HG03097 (cell line): ENCODE results near the gene MRPL40.

Experiments used
- ATAC-seq: cut with Tn5 transposase; IDR thresholded peaks from one replicate; pipeline ENCODE4 v1.9.1; 2021; ENCODE audit not compliant: unreplicated experiment, low FRiP score

The MRPL40 gene

GRCh38 chr22:19406281-19406811 is 26.0 kb upstream of the MRPL40 start:
- no peak for ATAC-seq

- no peak for ATAC-seq
Observed at GRCh38 chr22:19406846-19407245, 25.5 kb upstream of the MRPL40 start.

- ATAC-seq, result no peak
Observed at GRCh38 chr22:19407649-19408606, 24.4 kb upstream of the MRPL40 start.

- no peak for ATAC-seq
Observed at GRCh38 chr22:19410941-19411689, 21.2 kb upstream of the MRPL40 start.

GRCh38 chr22:19411690-19412045 is 20.7 kb upstream of the MRPL40 start:
- ATAC-seq, result no peak

GRCh38 chr22:19412478-19412877 is 19.9 kb upstream of the MRPL40 start:
- no peak for ATAC-seq

GRCh38 chr22:19412923-19413322 is 19.4 kb upstream of the MRPL40 start:
- no peak for ATAC-seq

- no peak for ATAC-seq
Observed at GRCh38 chr22:19419086-19419463, 13.3 kb upstream of the MRPL40 start.

GRCh38 chr22:19419464-19420178 is 12.7 kb upstream of the MRPL40 start:
- no peak for ATAC-seq

GRCh38 chr22:19420321-19420720 is 12.0 kb upstream of the MRPL40 start:
- no peak for ATAC-seq

- ATAC-seq, result no peak
Observed at GRCh38 chr22:19422440-19423301, 9.7 kb upstream of the MRPL40 start.

- no peak for ATAC-seq
Observed at GRCh38 chr22:19424186-19424500, 8.2 kb upstream of the MRPL40 start.

GRCh38 chr22:19429950-19430889 is 2.1 kb upstream of the MRPL40 start:
- no peak for ATAC-seq

GRCh38 chr22:19430890-19431541 is 1.3 kb upstream of the MRPL40 start:
- peak; percentile 5 for ATAC-seq

- ATAC-seq, result peak; percentile 38
Observed at GRCh38 chr22:19431649-19432132, 654 bp upstream of the MRPL40 start, which contains the start of gene HIRA. Gene HIRA, minus strand, starts transcription at chr22:19431733. Its CDS starts 257 bp downstream, at chr22:19431476.

- ATAC-seq, result no peak
Observed at GRCh38 chr22:19434401-19434800, 2.1 kb downstream of the MRPL40 start.

- no peak for ATAC-seq
Observed at GRCh38 chr22:19434829-19435580, 2.7 kb downstream of the MRPL40 start.
